Transverse colon (tissue), 4 donors: ENCODE measurements around the gene SELENOP. TPM values are rescaled to one million over a fixed set of nuclear protein-coding genes. Genes with fewer than 3 reads are reported as not detected.

Experiments used
- DNase-seq: peaks from one replicate; pipeline ENCODE4 v3.0.0-alpha.2; 2019
- H3K27ac ChIP-seq, 4 donors: fragments of 200-600 bp; sonication (generic); 2 replicates each; pipeline ENCODE4 v1.5.1; 2016 to 2018; ENCODE audit warnings: inconsistent platforms in 4 of 4
- H3K27me3 ChIP-seq: fragments of 200-600 bp; sonication (generic); 2 replicates; pipeline ENCODE4 v1.5.1; 2017; ENCODE audit warnings: inconsistent platforms
- H3K36me3 ChIP-seq, 4 donors: fragments of 200-600 bp; sonication (generic); 2 replicates each; pipeline ENCODE4 v1.5.1; 2017 to 2019; ENCODE audit warnings: inconsistent platforms in 4 of 4
- H3K4me1 ChIP-seq, 4 donors: fragments of 200-600 bp; sonication (generic); 2 replicates each; pipeline ENCODE4 v1.5.1; 2017 to 2020; ENCODE audit warnings: inconsistent platforms in 4 of 4
- H3K4me3 ChIP-seq, 4 donors: fragments of 200-600 bp; sonication (generic); 1 replicate in 1 of 4; 2 replicates in 3 of 4; pipeline versions ENCODE4 v1.5.1 to v1.6.1; 2017 to 2019; ENCODE audit warnings: inconsistent platforms in 4 of 4
- H3K9me3 ChIP-seq, 2 donors: fragments of 200-600 bp; sonication (generic); 2 replicates each; pipeline ENCODE4 v1.5.1; 2017 to 2019; ENCODE audit warnings: inconsistent platforms in 2 of 2
- EP300 ChIP-seq: sonication (generic); formaldehyde crosslinking; IDR thresholded peaks from one replicate; pipeline ENCODE4 v1.6.1; 2017; ENCODE audit warnings: antibody characterized with exemption, low read depth
- POLR2A ChIP-seq: fragments of 450-650 bp; IDR thresholded peaks from one replicate; pipeline ENCODE4 v1.6.1; 2016; ENCODE audit warnings: antibody characterized with exemption, mild to moderate bottlenecking, moderate library complexity
- POLR2AphosphoS5 ChIP-seq, 3 donors: sonication (generic); formaldehyde crosslinking; IDR thresholded peaks; one replicate each; pipeline ENCODE4 v1.6.1; 2016; ENCODE audit warnings: antibody characterized with exemption in 3 of 3
- WGBS, 2 donors: methylation state at CpG; one replicate each; pipeline ENCODE4 v1.1.5; 2018; ENCODE audit warnings: low coverage in 1 of 2; 5-methylcytosine and 5-hydroxymethylcytosine counted together
- in situ Hi-C, 4 donors: fragments of 200-750 bp; cut with MboI; loops; one replicate each; pipeline versions ENCODE4 v1.15.0 to v1.15.1; 2017; ENCODE audit warnings: low sequenced_read_pairs in 3 of 4, low pct_ligation_motif_present in 1 of 4, low pct_unique_long_range_greater_than_20kb in 1 of 4
- intact Hi-C: fragments of 100-400 bp; cut with DNase I; formaldehyde crosslinking; loops from one replicate; pipeline ENCODE4 v1.15.1; 2023; ENCODE audit warnings: low total_unique reads
- total RNA-seq, 4 donors: library from RNA; depleted of rRNA; stranded (reverse); fragments of >200 nt; gene quantifications; one replicate each; pipeline ENCODE4 v1.1.0, GENCODE V29; 2016
- TF ChIP-seq, protein P1 (sequence below), 5 experiments: fragments of 200-600 bp in 3 of 5; fragments of 450-650 bp in 2 of 5; sonication (generic) in 3 of 5; IDR thresholded peaks; 1 replicate in 2 of 5; 2 replicates in 3 of 5; pipeline ENCODE4 v1.5.1; 2016 to 2017; ENCODE audit warnings: antibody characterized with exemption in 5 of 5, inconsistent platforms in 3 of 5, mild to moderate bottlenecking in 2 of 5, moderate library complexity in 1 of 5

SELENOP gene
- total RNA-seq, 4 donors from 2014 or later: 129 to 1,504 (median 872) TPM

GRCh38 chr5:42784132-42784531 is 27.6 kb downstream of the SELENOP start:
- in situ Hi-C loops: no loop called here

GRCh38 chr5:42781584-42781983 is 30.1 kb downstream of the SELENOP start:
- intact Hi-C loops (no loop called here), in situ Hi-C loops (no loop called here)
- Histone ChIP-seq H3K9me3 (peaks cover 5 to 11% of the 10 kb centered on the region in 2 donors), H3K4me1 (no peaks in the 10 kb centered on the region), H3K4me3 (no peak overlapping the region), H3K27me3 (no peaks in the 10 kb centered on the region), H3K27ac (no peak overlapping the region), H3K36me3 (no peaks in the 10 kb centered on the region)
- TF ChIP-seq POLR2AphosphoS5 (IDR thresholded peaks at IDR 0.05): no peak
- no peak for TF ChIP-seq EP300
- no peak for TF ChIP-seq POLR2A
- TF ChIP-seq, protein P1, sequence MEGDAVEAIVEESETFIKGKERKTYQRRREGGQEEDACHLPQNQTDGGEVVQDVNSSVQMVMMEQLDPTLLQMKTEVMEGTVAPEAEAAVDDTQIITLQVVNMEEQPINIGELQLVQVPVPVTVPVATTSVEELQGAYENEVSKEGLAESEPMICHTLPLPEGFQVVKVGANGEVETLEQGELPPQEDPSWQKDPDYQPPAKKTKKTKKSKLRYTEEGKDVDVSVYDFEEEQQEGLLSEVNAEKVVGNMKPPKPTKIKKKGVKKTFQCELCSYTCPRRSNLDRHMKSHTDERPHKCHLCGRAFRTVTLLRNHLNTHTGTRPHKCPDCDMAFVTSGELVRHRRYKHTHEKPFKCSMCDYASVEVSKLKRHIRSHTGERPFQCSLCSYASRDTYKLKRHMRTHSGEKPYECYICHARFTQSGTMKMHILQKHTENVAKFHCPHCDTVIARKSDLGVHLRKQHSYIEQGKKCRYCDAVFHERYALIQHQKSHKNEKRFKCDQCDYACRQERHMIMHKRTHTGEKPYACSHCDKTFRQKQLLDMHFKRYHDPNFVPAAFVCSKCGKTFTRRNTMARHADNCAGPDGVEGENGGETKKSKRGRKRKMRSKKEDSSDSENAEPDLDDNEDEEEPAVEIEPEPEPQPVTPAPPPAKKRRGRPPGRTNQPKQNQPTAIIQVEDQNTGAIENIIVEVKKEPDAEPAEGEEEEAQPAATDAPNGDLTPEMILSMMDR (IDR thresholded peaks at IDR 0.05): no peak
- no peak for DNase-seq
- WGBS, 2 donors: 41% methylated on average over 1 of the region's 1 CpG; no CpG with 5 or more reads in 1 of the 2 donors

More at GRCh38 chr5:42784132-42784531, 27.6 kb downstream of the SELENOP start:
- no peak for TF ChIP-seq EP300
- no peak for TF ChIP-seq POLR2A
- TF ChIP-seq POLR2AphosphoS5 (IDR thresholded peaks at IDR 0.05): no peak
- TF ChIP-seq, protein P1 (IDR thresholded peaks at IDR 0.05): no peak
- no peak overlapping the region for H3K4me3 ChIP-seq
- no peaks in the 10 kb centered on the region for H3K4me1 ChIP-seq
- WGBS, 2 donors: 73 to 97% methylated on average over 1 of the region's 1 CpG
- no peaks in the 10 kb centered on the region for H3K27me3 ChIP-seq
- H3K36me3 ChIP-seq: no peaks in the 10 kb centered on the region
- H3K9me3 ChIP-seq: peaks cover 20 to 22% of the 10 kb centered on the region in 2 donors
- no peak overlapping the region for H3K27ac ChIP-seq
- no peak for DNase-seq
- intact Hi-C loops: no loop called here

- no peak for TF ChIP-seq POLR2AphosphoS5 (IDR thresholded peaks at IDR 0.05)
- TF ChIP-seq, protein P1 (IDR thresholded peaks at IDR 0.05): no peak
- TF ChIP-seq POLR2A: no peak
- no peak for TF ChIP-seq EP300
- Histone ChIP-seq H3K4me3 (no peak overlapping the region), H3K27ac (no peak overlapping the region), H3K4me1 (no peaks in the 10 kb centered on the region), H3K36me3 (no peaks in the 10 kb centered on the region), H3K9me3 (no peaks in the 10 kb centered on the region), H3K27me3 (no peaks in the 10 kb centered on the region)
- no peak for DNase-seq
- in situ Hi-C loops: loop anchor here in 2 of 4 donors (10.0 kb wide), 2 partner anchors 106 to 914 kb away; no protein-coding TSS in a partner anchor
- intact Hi-C loops: loop anchor here (10.0 kb wide), 1 partner anchor 924 kb away; no protein-coding TSS in a partner anchor
- 65 to 71% methylated on average over 1 of the region's 1 CpG for WGBS, 2 donors
These were observed 32.6 kb downstream of the SELENOP start for GRCh38 chr5:42779083-42779482.

DNA sequence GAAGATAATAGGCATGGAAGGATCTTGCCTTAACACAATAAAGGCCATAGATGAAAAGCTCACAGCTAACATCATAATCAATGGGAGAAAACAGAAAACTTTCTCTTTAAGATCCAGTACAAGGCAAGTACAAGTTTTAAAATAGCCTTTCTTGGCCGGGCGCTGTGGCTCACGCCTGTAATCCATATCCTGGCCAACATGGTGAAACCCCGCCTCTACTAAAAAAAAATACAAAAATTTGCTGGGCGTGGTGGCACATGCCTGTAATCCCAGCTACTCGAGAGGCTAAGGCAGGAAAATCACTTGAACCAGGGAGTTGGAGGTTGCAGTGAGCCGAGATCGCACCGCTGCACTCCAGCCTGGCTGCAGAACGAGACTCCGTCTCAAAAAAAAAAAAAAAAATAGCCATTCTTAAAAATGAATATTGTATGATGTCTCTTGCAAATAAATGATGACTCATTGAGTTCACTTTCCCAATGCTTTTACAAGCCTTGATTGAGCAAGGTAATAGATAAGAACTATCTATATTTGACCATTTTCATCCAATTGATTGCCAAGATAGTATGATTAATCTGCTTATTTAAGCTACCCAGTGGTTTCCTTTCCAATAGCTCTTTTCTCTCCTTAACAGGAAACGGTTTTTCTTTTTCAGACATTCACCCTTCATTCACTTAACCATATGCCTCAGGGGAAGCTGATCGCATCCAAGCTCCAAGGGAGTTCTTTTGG is 39.3 kb downstream of the SELENOP start:
- TF ChIP-seq, protein P1 (IDR thresholded peaks at IDR 0.05): no peak
- no peak for TF ChIP-seq POLR2AphosphoS5 (IDR thresholded peaks at IDR 0.05)
- TF ChIP-seq POLR2A: no peak
- TF ChIP-seq EP300: no peak
- intact Hi-C loops (loop anchor here (10.0 kb wide), 1 partner anchor 918 kb away; no protein-coding TSS in a partner anchor), in situ Hi-C loops (loop anchor here in 3 of 4 donors (10.0 to 25.0 kb wide), 5 partner anchors 112 to 910 kb away; partner anchors contain the start of genes OXCT1 (in 2 of the 3) and GHR (in 1 of the 3))
- peaks cover 5% of the 10 kb centered on the region for H3K27me3 ChIP-seq
- H3K36me3 ChIP-seq: no peaks in the 10 kb centered on the region
- peaks cover 0 to 7% (median 0%) of the 10 kb centered on the region in 4 donors for H3K4me1 ChIP-seq
- no peak overlapping the region for H3K27ac ChIP-seq
- H3K9me3 ChIP-seq: no peaks in the 10 kb centered on the region
- H3K4me3 ChIP-seq: no peak overlapping the region
- no peak for DNase-seq
- 56 to 58% methylated on average over 13 of the region's 13 CpGs for WGBS, 2 donors
